Mesothelial cell of epicardium (in vitro differentiated cells): ENCODE results near the gene POGZ. TPM values are rescaled to one million over a fixed set of nuclear protein-coding genes. Genes with fewer than 3 reads are reported as not detected.

Source experiments
- DNase-seq, 2 experiments: peaks; one replicate each; pipeline ENCODE4 v3.0.0; 2021; ENCODE audit warnings: low spot score in 2 of 2; ENCODE audit not compliant: unreplicated experiment in 2 of 2
- H3K27ac Mint-ChIP-seq: 2 replicates; pipeline ENCODE4 v1.8.0; 2021; ENCODE audit warnings: mixed read lengths
- H3K27me3 Mint-ChIP-seq: 2 replicates; pipeline ENCODE4 v1.8.0; 2021; ENCODE audit warnings: low read depth, mixed read lengths
- H3K36me3 Mint-ChIP-seq: 2 replicates; pipeline ENCODE4 v1.8.0; 2021; ENCODE audit warnings: mixed read lengths
- H3K4me1 Mint-ChIP-seq: 2 replicates; pipeline ENCODE4 v1.8.0; 2021; ENCODE audit warnings: mixed read lengths
- H3K4me3 Mint-ChIP-seq: 2 replicates; pipeline ENCODE4 v1.8.0; 2021; ENCODE audit warnings: mild to moderate bottlenecking, moderate library complexity, mixed read lengths
- H3K9me3 Mint-ChIP-seq: 2 replicates; pipeline ENCODE4 v1.8.0; 2021; ENCODE audit warnings: mixed read lengths
- CTCF ChIP-seq: fragments of 200-600 bp; sonication (generic); IDR thresholded peaks from one replicate; pipeline ENCODE4 v1.5.0; 2021; ENCODE audit warnings: antibody characterized with exemption; ENCODE audit not compliant: unreplicated experiment
- total RNA-seq: library from RNA; stranded (reverse); gene quantifications from 3 replicates; pipeline ENCODE4 v1.2.1, GENCODE V29; 2021

Gene POGZ
- total RNA-seq, 1 donor from 2014 or later = 182 TPM

- no peak for DNase-seq
- no peak for TF ChIP-seq CTCF
- H3K9me3 Mint-ChIP-seq = no peaks in the 10 kb centered on the region
- H3K27ac Mint-ChIP-seq = no peak overlapping the region
- peaks cover 48% of the 10 kb centered on the region for H3K36me3 Mint-ChIP-seq
- H3K27me3 Mint-ChIP-seq = no peaks in the 10 kb centered on the region
- H3K4me1 Mint-ChIP-seq = peaks cover 6% of the 10 kb centered on the region
- no peak overlapping the region for H3K4me3 Mint-ChIP-seq
These were observed 53.9 kb downstream of the POGZ start for GRCh38 chr1:151405187-151405951.

GRCh38 chr1:151403612-151404011 is 55.7 kb downstream of the POGZ start:
- Mint-ChIP-seq H3K9me3 (no peaks in the 10 kb centered on the region), H3K4me1 (peaks cover 12% of the 10 kb centered on the region), H3K27me3 (no peaks in the 10 kb centered on the region), H3K27ac (peak overlapping the region; percentile 10), H3K4me3 (no peak overlapping the region), H3K36me3 (peaks cover 38% of the 10 kb centered on the region)
- no peak for TF ChIP-seq CTCF
- no peak for DNase-seq

- DNase-seq = no peak
- H3K27me3 Mint-ChIP-seq = no peaks in the 10 kb centered on the region
- peaks cover 38% of the 10 kb centered on the region for H3K36me3 Mint-ChIP-seq
- no peak overlapping the region for H3K4me3 Mint-ChIP-seq
- peak overlapping the region; percentile 45 for H3K27ac Mint-ChIP-seq
- no peak for TF ChIP-seq CTCF
- H3K9me3 Mint-ChIP-seq = no peaks in the 10 kb centered on the region
- peaks cover 12% of the 10 kb centered on the region for H3K4me1 Mint-ChIP-seq
These were observed 56.5 kb downstream of the POGZ start for GRCh38 chr1:151402764-151403163.

GRCh38 chr1:151401860-151402259 is 57.4 kb downstream of the POGZ start:
- DNase-seq = no peak
- no peaks in the 10 kb centered on the region for H3K9me3 Mint-ChIP-seq
- peaks cover 12% of the 10 kb centered on the region for H3K4me1 Mint-ChIP-seq
- H3K27me3 Mint-ChIP-seq = no peaks in the 10 kb centered on the region
- TF ChIP-seq CTCF = no peak
- H3K36me3 Mint-ChIP-seq = peaks cover 31% of the 10 kb centered on the region
- H3K4me3 Mint-ChIP-seq = peak overlapping the region; percentile 12
- H3K27ac Mint-ChIP-seq = peak overlapping the region; percentile 71

GRCh38 chr1:151401125-151401788 is 58.0 kb downstream of the POGZ start:
- Mint-ChIP-seq H3K4me3 (peak overlapping the region; percentile 96), H3K36me3 (peaks cover 29% of the 10 kb centered on the region), H3K27ac (peak overlapping the region; percentile 99), H3K27me3 (no peaks in the 10 kb centered on the region), H3K9me3 (no peaks in the 10 kb centered on the region), H3K4me1 (peaks cover 12% of the 10 kb centered on the region)
- DNase-seq = no peak
- no peak for TF ChIP-seq CTCF
